ENCODE results near the gene ZNHIT6.

- TF ChIP-seq CTCF (IDR thresholded peaks at IDR 0.05; ENCODE audit: control extremely low read depth in 1 of 3, insufficient read depth in 1 of 3, low read depth in 1 of 3, low read length in 3 of 3) (no peak), POLR2A (IDR thresholded peaks at IDR 0.05; ENCODE audit: control extremely low read depth in 1 of 2, low read depth in 2 of 2, low read length in 2 of 2) (no peak), BACH1 (IDR thresholded peaks at IDR 0.05; ENCODE audit: low read length) (no peak), ATF3 (IDR thresholded peaks at IDR 0.05; ENCODE audit: insufficient read depth, low read depth, low read length) (no peak), GABPA (IDR thresholded peaks at IDR 0.05; ENCODE audit: borderline replicate concordance, insufficient read depth, low read length) (no peak), SP1 (IDR thresholded peaks at IDR 0.05; ENCODE audit: low read depth, low read length) (no peak), KDM1A (IDR thresholded peaks at IDR 0.05; ENCODE audit: borderline replicate concordance, low read length) (no peak), POLR2AphosphoS5 (IDR thresholded peaks at IDR 0.05; ENCODE audit: low read depth, low read length) (no peak), EP300 (IDR thresholded peaks at IDR 0.05; ENCODE audit: borderline replicate concordance in 1 of 2, low read depth in 2 of 2, low read length in 2 of 2) (no peak), JUND (IDR thresholded peaks at IDR 0.05; ENCODE audit: low read length) (no peak), RAD21 (IDR thresholded peaks at IDR 0.05 in 1 of 2, conservative IDR thresholded peaks at IDR 0.05 in 1 of 2; ENCODE audit: low read depth in 2 of 2, low read length in 2 of 2) (no peak), MAX (IDR thresholded peaks at IDR 0.05) (no peak), SIX5 (IDR thresholded peaks at IDR 0.05; ENCODE audit: low read depth, low read length) (no peak), EZH2 (IDR thresholded peaks at IDR 0.05; ENCODE audit: low read depth, low read length, severe bottlenecking) (no peak)
Observed at GRCh38 chr1:85681087-85681486, 27.1 kb downstream of the ZNHIT6 start.
